Coronary artery (tissue), 2 donors: Measurements from ENCODE around the gene DYNC2I2.
"Not testable (repeated sequence)": the region's sequence is repeated elsewhere in the genome, so short reads cannot be mapped to it uniquely, and the experiment has no call there.

ENCODE experiments used
- DNase-seq: peaks from one replicate; pipeline ENCODE4 v3.0.0-alpha.2; 2017; ENCODE audit warnings: low spot score
- H3K27ac ChIP-seq, 2 donors: fragments of 200-600 bp; sonication (generic); one replicate each; pipeline ENCODE4 v1.5.1; 2016 to 2019
- H3K4me3 ChIP-seq: fragments of 200-600 bp; sonication (generic); 2 replicates; pipeline ENCODE4 v1.5.1; 2016; ENCODE audit warnings: mild to moderate bottlenecking, moderate library complexity
- TF ChIP-seq, protein P1 (sequence below): fragments of 200-600 bp; sonication (generic); IDR thresholded peaks from one replicate; pipeline ENCODE4 v1.5.1; 2019; ENCODE audit warnings: antibody characterized with exemption

The DYNC2I2 gene

DNA sequence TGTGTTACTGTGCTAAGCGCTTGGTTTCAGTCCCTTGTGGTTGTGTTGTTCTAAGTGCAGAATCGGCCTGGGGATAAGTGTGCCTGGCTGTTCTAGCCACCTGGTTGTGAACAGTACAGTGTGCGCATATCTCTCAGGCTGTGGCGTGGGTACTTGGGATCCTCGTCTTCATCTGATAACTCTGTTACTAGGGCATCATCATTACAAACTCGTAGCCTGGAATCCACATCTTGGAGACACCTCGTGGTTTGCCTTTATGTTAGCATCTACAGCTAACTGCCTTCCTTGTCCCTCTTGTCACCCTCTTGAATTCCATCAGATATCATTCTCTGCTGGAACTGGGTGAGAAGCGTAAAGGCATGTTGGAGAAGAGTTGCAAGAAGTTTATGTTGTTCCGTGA is 62.8 kb downstream of the DYNC2I2 start:
- no peak overlapping the region for H3K4me3 ChIP-seq
- H3K27ac ChIP-seq = no peak overlapping the region
- DNase-seq = no peak
- TF ChIP-seq, protein P1, sequence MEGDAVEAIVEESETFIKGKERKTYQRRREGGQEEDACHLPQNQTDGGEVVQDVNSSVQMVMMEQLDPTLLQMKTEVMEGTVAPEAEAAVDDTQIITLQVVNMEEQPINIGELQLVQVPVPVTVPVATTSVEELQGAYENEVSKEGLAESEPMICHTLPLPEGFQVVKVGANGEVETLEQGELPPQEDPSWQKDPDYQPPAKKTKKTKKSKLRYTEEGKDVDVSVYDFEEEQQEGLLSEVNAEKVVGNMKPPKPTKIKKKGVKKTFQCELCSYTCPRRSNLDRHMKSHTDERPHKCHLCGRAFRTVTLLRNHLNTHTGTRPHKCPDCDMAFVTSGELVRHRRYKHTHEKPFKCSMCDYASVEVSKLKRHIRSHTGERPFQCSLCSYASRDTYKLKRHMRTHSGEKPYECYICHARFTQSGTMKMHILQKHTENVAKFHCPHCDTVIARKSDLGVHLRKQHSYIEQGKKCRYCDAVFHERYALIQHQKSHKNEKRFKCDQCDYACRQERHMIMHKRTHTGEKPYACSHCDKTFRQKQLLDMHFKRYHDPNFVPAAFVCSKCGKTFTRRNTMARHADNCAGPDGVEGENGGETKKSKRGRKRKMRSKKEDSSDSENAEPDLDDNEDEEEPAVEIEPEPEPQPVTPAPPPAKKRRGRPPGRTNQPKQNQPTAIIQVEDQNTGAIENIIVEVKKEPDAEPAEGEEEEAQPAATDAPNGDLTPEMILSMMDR = no peak

DNA sequence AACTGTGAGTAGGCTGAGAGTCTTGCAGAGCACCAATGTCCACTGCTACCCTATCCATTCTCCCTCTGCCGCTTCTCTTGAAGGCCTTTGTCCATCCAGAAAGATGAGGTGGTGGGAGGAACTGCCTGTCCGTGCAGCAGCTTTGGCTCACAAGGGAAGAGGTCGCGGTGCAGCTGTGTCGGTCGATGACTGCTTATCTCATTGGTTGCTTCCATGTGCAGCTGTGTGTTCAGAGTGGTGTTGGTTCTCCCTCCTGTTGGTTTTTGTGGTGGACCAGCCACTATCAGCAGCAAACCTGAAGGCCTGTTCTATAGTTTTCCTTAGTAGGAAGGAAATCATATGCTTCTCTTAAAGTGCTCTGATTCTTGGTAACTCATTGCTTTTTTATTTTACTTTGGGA is 63.6 kb downstream of the DYNC2I2 start:
- H3K4me3 ChIP-seq = no peak overlapping the region
- TF ChIP-seq, protein P1 = no peak
- no peak for DNase-seq
- H3K27ac ChIP-seq = no peak overlapping the region

DNA sequence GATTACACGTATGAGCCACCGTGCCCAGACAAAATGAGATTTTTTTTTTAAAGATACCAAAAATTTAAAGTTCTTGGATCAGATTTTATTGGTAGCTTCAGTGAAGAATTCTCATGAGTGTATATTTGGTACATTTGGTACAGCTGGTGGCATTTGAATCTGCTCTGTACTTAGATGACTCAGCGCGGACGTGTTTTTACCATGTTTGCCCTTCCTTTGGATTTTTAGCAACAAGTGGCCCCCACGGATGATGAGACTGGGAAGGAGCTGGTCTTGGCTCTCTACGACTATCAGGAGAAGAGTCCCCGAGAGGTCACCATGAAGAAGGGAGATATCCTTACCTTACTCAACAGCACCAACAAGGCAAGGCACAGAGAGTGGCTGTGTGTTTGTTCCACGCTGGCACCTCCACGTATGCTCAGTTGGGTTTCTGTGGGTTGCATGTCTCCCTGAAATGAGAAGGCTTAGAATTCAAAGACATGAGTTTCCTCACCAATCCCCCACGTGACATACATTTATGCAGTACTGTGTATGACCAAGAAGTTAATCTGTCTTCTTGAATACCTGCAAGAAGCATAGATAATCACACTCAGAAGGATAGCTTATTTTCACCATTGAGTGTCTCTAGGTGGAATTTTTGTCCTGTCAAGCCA is 67.9 kb downstream of the DYNC2I2 start:
- Histone ChIP-seq H3K4me3 (no peak overlapping the region), H3K27ac (no peak overlapping the region)
- DNase-seq = no peak
- TF ChIP-seq, protein P1 = no peak

DNA sequence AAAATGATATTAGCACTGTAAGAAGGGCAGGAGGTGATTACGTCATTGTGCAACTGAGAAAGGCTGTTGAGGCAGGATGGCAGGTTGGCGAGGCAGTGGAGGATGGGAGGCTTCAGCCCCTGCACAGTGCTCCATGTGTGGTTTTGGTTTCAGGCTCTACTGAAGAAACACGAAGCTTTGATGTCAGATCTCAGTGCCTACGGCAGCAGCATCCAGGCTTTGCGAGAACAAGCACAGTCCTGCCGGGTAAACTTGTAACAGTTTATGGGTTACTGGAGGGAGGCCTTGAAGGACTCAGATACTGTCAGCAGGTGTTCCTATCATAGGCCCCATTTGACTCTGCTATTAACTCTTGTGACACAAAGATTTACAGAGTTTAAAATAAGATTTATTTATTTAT is 69.2 kb downstream of the DYNC2I2 start:
- TF ChIP-seq, protein P1 = no peak
- DNase-seq = no peak
- Histone ChIP-seq H3K27ac (no peak overlapping the region), H3K4me3 (no peak overlapping the region)

DNA sequence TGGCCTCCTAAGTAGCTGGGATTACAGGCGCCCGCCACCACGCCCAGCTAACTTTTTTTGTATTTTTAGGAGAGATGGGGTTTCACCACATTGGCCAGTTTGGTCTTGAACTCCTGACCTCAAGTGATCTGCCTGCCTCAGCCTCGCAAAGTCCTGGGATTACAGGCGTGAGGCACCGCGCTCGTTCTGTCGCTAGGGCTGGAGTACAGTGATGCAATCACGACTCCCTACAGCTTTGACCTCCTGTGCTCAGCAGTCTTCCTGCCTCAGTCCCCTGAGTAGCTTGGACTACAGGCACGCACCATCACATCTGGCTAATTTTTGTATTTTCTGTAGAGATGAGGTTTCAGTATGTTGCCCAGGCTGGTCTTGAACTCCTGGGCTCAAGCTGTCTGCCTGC is 69.7 kb downstream of the DYNC2I2 start:
- not testable (repeated sequence) for DNase-seq, H3K4me3 ChIP-seq, H3K27ac ChIP-seq

DNA sequence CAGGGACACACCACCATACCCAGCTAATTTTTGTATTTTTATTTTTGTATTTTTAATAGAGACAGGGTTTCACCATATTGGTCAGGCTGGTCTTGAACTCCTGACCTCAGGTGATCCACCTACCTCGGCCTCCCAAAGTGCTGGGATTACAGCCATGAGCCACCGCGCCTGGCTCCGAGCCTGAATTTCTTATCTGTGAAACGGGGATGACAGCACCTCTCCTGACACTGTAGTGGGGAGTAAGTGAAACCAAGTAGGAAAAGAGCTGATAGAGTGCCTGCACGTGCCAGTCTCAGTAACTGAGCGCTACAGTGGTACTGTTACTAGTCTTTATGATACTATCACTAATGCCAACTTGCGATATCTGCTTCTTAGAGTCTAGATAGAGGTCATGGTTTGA is 71.5 kb downstream of the DYNC2I2 start:
- H3K4me3 ChIP-seq, H3K27ac ChIP-seq, DNase-seq: not testable (repeated sequence)
